ENCODE measurements around the gene CCDC87. TPM values are rescaled to one million over a fixed set of nuclear protein-coding genes. Genes with fewer than 3 reads are reported as not detected.
"Not testable (repeated sequence)": the region's sequence is repeated elsewhere in the genome, so short reads cannot be mapped to it uniquely, and the experiment has no call there.

CCDC87 gene
- total and polyA plus RNA-seq, 2 donors (not counting 3 experiments of a cell fraction or from before 2014, with no cell fraction given): 0.06 to 0.22 TPM

DNA sequence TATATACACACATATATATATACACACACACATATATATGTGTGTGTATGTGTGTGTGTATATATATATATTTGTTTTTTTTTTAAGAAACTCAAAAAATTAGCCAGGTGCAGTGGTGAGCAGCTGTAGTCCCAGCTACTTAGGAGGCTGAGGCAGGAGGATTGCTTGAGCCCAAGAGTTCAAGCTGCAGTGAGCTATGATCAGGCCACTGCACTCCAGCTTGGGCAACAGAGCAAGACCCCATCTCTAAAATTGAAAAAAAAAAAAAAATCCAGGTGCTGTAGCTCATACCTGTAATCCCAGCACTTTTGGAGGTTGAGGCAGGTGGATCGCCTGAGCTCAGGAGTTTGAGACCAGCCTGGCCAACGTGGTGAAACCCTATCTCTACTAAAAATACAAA lies 3.5 kb downstream of the CCDC87 start:
- H2AFZ ChIP-seq (ENCODE audit: low read depth, low read length); H3K79me2 ChIP-seq (ENCODE audit: control insufficient read depth, insufficient read depth, low read length); BruUV-seq (replicated peaks); dilution Hi-C loops (cut with MboI; ENCODE audit: extremely low pct_ligation_motif_present, low sequenced_read_pairs); H3K9me1 ChIP-seq (replicated peaks; ENCODE audit: control insufficient read depth, extremely low read depth, insufficient read depth, low read length); H3K9me3 ChIP-seq (replicated peaks; ENCODE audit: control insufficient read depth, insufficient read depth, low read length); intact Hi-C loops (cut with micrococcal nuclease); H3K27ac ChIP-seq (ENCODE audit: insufficient read depth, low read depth, low read length); H3K4me2 ChIP-seq (ENCODE audit: insufficient read depth, low read length); FAIRE-seq; H3K4me1 ChIP-seq (ENCODE audit: control insufficient read depth, extremely low read depth, insufficient read depth, low read length); H4K20me1 ChIP-seq (replicated peaks; ENCODE audit: control insufficient read depth, extremely low read depth, insufficient read depth, low read length); H3K27me3 ChIP-seq (ENCODE audit: control insufficient read depth in 2 of 2, insufficient read depth in 2 of 2, low read length in 2 of 2); H3K4me3 ChIP-seq (replicated peaks in 1 of 3; ENCODE audit: insufficient read depth in 1 of 3, low read depth in 1 of 3, low read length in 3 of 3); POLR2A ChIA-PET; DNase-seq (ENCODE audit: low read depth, low spot score); H3K36me3 ChIP-seq (ENCODE audit: control insufficient read depth in 2 of 2, extremely low read depth in 1 of 2, insufficient read depth in 2 of 2, low read length in 2 of 2); H3K9ac ChIP-seq (replicated peaks; ENCODE audit: extremely low read depth, insufficient read depth, low read length): not testable (repeated sequence)
- CTCF ChIA-PET: interaction anchor here (1.1 kb wide), 1 partner anchor 89 kb away, joined by 3 read pairs; the partner anchor contains the start of gene RBM4B

DNA sequence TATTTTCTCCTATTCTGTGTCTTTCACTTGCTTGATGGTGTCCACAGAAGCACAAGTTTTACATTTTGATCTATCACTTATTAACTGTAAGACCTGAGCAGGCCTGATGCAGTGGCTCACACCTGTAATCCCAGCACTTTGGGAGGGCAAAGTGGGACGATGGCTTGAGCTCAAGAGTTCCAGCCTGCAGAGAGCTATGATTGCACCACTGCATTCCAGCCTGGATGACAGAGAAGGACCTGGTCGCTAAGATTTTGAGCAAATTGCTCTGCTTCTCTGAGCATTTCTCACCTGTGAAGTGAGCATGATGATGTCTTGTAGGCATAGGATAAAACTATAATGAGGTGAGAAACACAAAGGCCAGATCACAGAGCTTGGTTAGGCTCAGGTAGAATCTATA lies 6.7 kb downstream of the CCDC87 start:
- POLR2A ChIA-PET: no interaction called here
- FAIRE-seq: no peak
- Histone ChIP-seq H3K4me3 (replicated peaks in 1 of 3; ENCODE audit: insufficient read depth in 1 of 3, low read depth in 1 of 3, low read length in 3 of 3) (no peak overlapping the region), H3K27ac (ENCODE audit: insufficient read depth, low read depth, low read length) (no peak overlapping the region), H3K9me3 (replicated peaks; ENCODE audit: control insufficient read depth, insufficient read depth, low read length) (no peaks in the 10 kb centered on the region), H3K9me1 (replicated peaks; ENCODE audit: control insufficient read depth, extremely low read depth, insufficient read depth, low read length) (no peaks in the 10 kb centered on the region), H3K4me1 (ENCODE audit: control insufficient read depth, extremely low read depth, insufficient read depth, low read length) (no peaks in the 10 kb centered on the region), H3K9ac (replicated peaks; ENCODE audit: extremely low read depth, insufficient read depth, low read length) (no peak overlapping the region), H3K79me2 (ENCODE audit: control insufficient read depth, insufficient read depth, low read length) (no peaks in the 10 kb centered on the region), H3K27me3 (ENCODE audit: control insufficient read depth in 2 of 2, insufficient read depth in 2 of 2, low read length in 2 of 2) (peaks cover 0 to 2% of the 10 kb centered on the region in 2 experiments), H4K20me1 (replicated peaks; ENCODE audit: control insufficient read depth, extremely low read depth, insufficient read depth, low read length) (no peaks in the 10 kb centered on the region), H3K4me2 (ENCODE audit: insufficient read depth, low read length) (no peak overlapping the region), H3K36me3 (ENCODE audit: control insufficient read depth in 2 of 2, extremely low read depth in 1 of 2, insufficient read depth in 2 of 2, low read length in 2 of 2) (no peaks in the 10 kb centered on the region), H2AFZ (ENCODE audit: low read depth, low read length) (no peak overlapping the region)
- no peak for TF ChIP-seq FOS (IDR thresholded peaks at IDR 0.05; ENCODE audit: borderline replicate concordance, insufficient read depth, low read length)
- TF ChIP-seq JUN (IDR thresholded peaks at IDR 0.05; ENCODE audit: borderline replicate concordance, insufficient read depth, insufficient read length, low read depth): no peak
- TF ChIP-seq, protein P1, sequence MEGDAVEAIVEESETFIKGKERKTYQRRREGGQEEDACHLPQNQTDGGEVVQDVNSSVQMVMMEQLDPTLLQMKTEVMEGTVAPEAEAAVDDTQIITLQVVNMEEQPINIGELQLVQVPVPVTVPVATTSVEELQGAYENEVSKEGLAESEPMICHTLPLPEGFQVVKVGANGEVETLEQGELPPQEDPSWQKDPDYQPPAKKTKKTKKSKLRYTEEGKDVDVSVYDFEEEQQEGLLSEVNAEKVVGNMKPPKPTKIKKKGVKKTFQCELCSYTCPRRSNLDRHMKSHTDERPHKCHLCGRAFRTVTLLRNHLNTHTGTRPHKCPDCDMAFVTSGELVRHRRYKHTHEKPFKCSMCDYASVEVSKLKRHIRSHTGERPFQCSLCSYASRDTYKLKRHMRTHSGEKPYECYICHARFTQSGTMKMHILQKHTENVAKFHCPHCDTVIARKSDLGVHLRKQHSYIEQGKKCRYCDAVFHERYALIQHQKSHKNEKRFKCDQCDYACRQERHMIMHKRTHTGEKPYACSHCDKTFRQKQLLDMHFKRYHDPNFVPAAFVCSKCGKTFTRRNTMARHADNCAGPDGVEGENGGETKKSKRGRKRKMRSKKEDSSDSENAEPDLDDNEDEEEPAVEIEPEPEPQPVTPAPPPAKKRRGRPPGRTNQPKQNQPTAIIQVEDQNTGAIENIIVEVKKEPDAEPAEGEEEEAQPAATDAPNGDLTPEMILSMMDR (IDR thresholded peaks at IDR 0.05; ENCODE audit: extremely low read depth in 1 of 2, insufficient read depth in 1 of 2, low read depth in 1 of 2, low read length in 2 of 2): no peak
- TF ChIP-seq EZH2 (IDR thresholded peaks at IDR 0.05; ENCODE audit: borderline replicate concordance, low read depth, low read length, severe bottlenecking): no peak
- no peak for TF ChIP-seq MYC (IDR thresholded peaks at IDR 0.05; ENCODE audit: low read depth, low read length)
- TF ChIP-seq POLR2AphosphoS5 (IDR thresholded peaks at IDR 0.05; ENCODE audit: insufficient read depth, low read depth, low read length): no peak
- TF ChIP-seq, protein P2, sequence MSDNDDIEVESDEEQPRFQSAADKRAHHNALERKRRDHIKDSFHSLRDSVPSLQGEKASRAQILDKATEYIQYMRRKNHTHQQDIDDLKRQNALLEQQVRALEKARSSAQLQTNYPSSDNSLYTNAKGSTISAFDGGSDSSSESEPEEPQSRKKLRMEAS (IDR thresholded peaks at IDR 0.05; ENCODE audit: insufficient read depth, insufficient read length): no peak
- no peak for TF ChIP-seq POLR2A (IDR thresholded peaks at IDR 0.05; ENCODE audit: low read depth, low read length)
- no peak for TF ChIP-seq GATA2 (IDR thresholded peaks at IDR 0.05; ENCODE audit: insufficient read depth, insufficient read length, low read depth, low read length)
- DNase-seq (ENCODE audit: low read depth, low spot score): no peak
- intact Hi-C loops (cut with micrococcal nuclease) (no loop called here), dilution Hi-C loops (cut with MboI; ENCODE audit: extremely low pct_ligation_motif_present, low sequenced_read_pairs) (no loop called here)
- BruUV-seq (replicated peaks): no TSS peak
- CTCF ChIA-PET: interaction anchor here (3.6 kb wide), 1 partner anchor 92 kb away, joined by 15 read pairs; the partner anchor contains the start of gene RBM4B

DNA sequence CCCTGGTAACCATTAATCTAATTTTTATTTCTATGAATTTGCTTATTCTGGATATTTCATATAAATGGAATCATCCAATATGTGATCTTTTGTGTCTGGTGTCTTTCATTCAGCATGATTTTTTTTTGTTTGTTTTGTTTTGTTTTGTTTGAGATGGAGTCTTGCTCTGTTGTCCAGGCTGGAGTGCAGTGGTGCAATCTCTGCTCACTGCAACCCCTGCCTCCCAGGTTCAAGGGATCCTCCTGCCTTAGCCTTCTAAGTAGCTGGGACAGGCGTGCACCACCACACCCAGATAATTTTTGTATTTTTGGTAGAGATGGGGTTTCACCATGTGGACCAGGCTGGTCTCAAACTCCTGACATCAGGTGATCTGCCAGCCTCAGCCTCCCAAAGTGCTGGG lies 7.4 kb downstream of the CCDC87 start:
- H3K9me1 ChIP-seq (replicated peaks; ENCODE audit: control insufficient read depth, extremely low read depth, insufficient read depth, low read length); H3K4me1 ChIP-seq (ENCODE audit: control insufficient read depth, extremely low read depth, insufficient read depth, low read length); H3K4me2 ChIP-seq (ENCODE audit: insufficient read depth, low read length); intact Hi-C loops (cut with micrococcal nuclease); H3K27ac ChIP-seq (ENCODE audit: insufficient read depth, low read depth, low read length); H3K79me2 ChIP-seq (ENCODE audit: control insufficient read depth, insufficient read depth, low read length); BruUV-seq (replicated peaks); H3K36me3 ChIP-seq (ENCODE audit: control insufficient read depth in 2 of 2, extremely low read depth in 1 of 2, insufficient read depth in 2 of 2, low read length in 2 of 2); H3K9ac ChIP-seq (replicated peaks; ENCODE audit: extremely low read depth, insufficient read depth, low read length); FAIRE-seq; H2AFZ ChIP-seq (ENCODE audit: low read depth, low read length); DNase-seq (ENCODE audit: low read depth, low spot score); H3K4me3 ChIP-seq (replicated peaks in 1 of 3; ENCODE audit: insufficient read depth in 1 of 3, low read depth in 1 of 3, low read length in 3 of 3); H4K20me1 ChIP-seq (replicated peaks; ENCODE audit: control insufficient read depth, extremely low read depth, insufficient read depth, low read length); dilution Hi-C loops (cut with MboI; ENCODE audit: extremely low pct_ligation_motif_present, low sequenced_read_pairs); H3K9me3 ChIP-seq (replicated peaks; ENCODE audit: control insufficient read depth, insufficient read depth, low read length); H3K27me3 ChIP-seq (ENCODE audit: control insufficient read depth in 2 of 2, insufficient read depth in 2 of 2, low read length in 2 of 2); POLR2A ChIA-PET: not testable (repeated sequence)
- CTCF ChIA-PET: interaction anchor here (3.6 kb wide), 1 partner anchor 92 kb away, joined by 15 read pairs; the partner anchor contains the start of gene RBM4B
